PFSK-1 (cell line): ENCODE results near the gene DENND4B.
A peak's percentile ranks its signal among the peaks of the same experiment; 100 is the strongest.

Experiments used
- FOXP2 ChIP-seq: optimal IDR thresholded peaks from 2 replicates; pipeline ENCODE3; 2011; ENCODE audit warnings: borderline replicate concordance, control low read depth, inconsistent platforms; ENCODE audit not compliant: insufficient read depth; ENCODE audit errors: extremely low read length, extremely low read depth
- POLR2AphosphoS5 ChIP-seq: IDR thresholded peaks from 2 replicates; pipeline ENCODE4 v1.6.1; 2012; ENCODE audit warnings: low read depth, mild to moderate bottlenecking, control low read depth, low read length, moderate library complexity
- SIN3A ChIP-seq: IDR thresholded peaks from 2 replicates; pipeline ENCODE4 v1.6.1; 2012; ENCODE audit warnings: mild to moderate bottlenecking, low read length, moderate library complexity, borderline replicate concordance; ENCODE audit not compliant: insufficient read depth
- TAF1 ChIP-seq: IDR thresholded peaks from 2 replicates; pipeline ENCODE4 v1.6.1; 2012; ENCODE audit warnings: low read length, control low read depth, borderline replicate concordance; ENCODE audit not compliant: insufficient read depth
- TF ChIP-seq, protein P1 (sequence below), 2 experiments: IDR thresholded peaks; 2 replicates each; pipeline versions ENCODE4 v1.6.1 to v1.8.0; 2011 to 2012; ENCODE audit warnings: low read depth in 2 of 2, low read length in 2 of 2, control low read depth in 1 of 2, inconsistent platforms in 1 of 2, mild to moderate bottlenecking in 1 of 2, moderate library complexity in 1 of 2; ENCODE audit not compliant: insufficient read depth in 1 of 2

The DENND4B gene

GRCh38 chr1:153991151-153991630 is 44.7 kb upstream of the DENND4B start:
- TF ChIP-seq POLR2AphosphoS5 (no peak), TAF1 (no peak), SIN3A (no peak), FOXP2 (no peak)
- TF ChIP-seq, protein P1, sequence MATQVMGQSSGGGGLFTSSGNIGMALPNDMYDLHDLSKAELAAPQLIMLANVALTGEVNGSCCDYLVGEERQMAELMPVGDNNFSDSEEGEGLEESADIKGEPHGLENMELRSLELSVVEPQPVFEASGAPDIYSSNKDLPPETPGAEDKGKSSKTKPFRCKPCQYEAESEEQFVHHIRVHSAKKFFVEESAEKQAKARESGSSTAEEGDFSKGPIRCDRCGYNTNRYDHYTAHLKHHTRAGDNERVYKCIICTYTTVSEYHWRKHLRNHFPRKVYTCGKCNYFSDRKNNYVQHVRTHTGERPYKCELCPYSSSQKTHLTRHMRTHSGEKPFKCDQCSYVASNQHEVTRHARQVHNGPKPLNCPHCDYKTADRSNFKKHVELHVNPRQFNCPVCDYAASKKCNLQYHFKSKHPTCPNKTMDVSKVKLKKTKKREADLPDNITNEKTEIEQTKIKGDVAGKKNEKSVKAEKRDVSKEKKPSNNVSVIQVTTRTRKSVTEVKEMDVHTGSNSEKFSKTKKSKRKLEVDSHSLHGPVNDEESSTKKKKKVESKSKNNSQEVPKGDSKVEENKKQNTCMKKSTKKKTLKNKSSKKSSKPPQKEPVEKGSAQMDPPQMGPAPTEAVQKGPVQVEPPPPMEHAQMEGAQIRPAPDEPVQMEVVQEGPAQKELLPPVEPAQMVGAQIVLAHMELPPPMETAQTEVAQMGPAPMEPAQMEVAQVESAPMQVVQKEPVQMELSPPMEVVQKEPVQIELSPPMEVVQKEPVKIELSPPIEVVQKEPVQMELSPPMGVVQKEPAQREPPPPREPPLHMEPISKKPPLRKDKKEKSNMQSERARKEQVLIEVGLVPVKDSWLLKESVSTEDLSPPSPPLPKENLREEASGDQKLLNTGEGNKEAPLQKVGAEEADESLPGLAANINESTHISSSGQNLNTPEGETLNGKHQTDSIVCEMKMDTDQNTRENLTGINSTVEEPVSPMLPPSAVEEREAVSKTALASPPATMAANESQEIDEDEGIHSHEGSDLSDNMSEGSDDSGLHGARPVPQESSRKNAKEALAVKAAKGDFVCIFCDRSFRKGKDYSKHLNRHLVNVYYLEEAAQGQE (IDR thresholded peaks at IDR 0.05; ENCODE audit: insufficient read depth in 1 of 2, low read depth in 2 of 2, low read length in 2 of 2), result no peak

- TF ChIP-seq POLR2AphosphoS5 (peak; percentile 100), TAF1 (peak; percentile 98), SIN3A (no peak)
- TF ChIP-seq, protein P1 (IDR thresholded peaks at IDR 0.05; ENCODE audit: insufficient read depth in 1 of 2, low read depth in 2 of 2, low read length in 2 of 2), result no peak; a peak in 1 of 4 replicates
Measured at GRCh38 chr1:153990468-153991150, 44.1 kb upstream of the DENND4B start, which contains the start of gene RPS27. TSS of gene RPS27 (plus strand) at chr1:153990762. CDS start at chr1:153990797, 35 bp downstream.

- TF ChIP-seq TAF1 (no peak), POLR2AphosphoS5 (no peak), FOXP2 (no peak), SIN3A (no peak)
- TF ChIP-seq, protein P1 (IDR thresholded peaks at IDR 0.05; ENCODE audit: insufficient read depth in 1 of 2, low read depth in 2 of 2, low read length in 2 of 2), result no peak
Measured at GRCh38 chr1:153987621-153988020, 41.1 kb upstream of the DENND4B start.

GRCh38 chr1:153985941-153986761 is 39.6 kb upstream of the DENND4B start, which contains the start of gene RAB13:
TSS of gene RAB13 (minus strand) at chr1:153986339. CDS start at chr1:153986236, 103 bp downstream.
- peak; percentile 70 for TF ChIP-seq POLR2AphosphoS5
- TF ChIP-seq, protein P1 (IDR thresholded peaks at IDR 0.05; ENCODE audit: insufficient read depth in 1 of 2, low read depth in 2 of 2, low read length in 2 of 2), result no peak
- TF ChIP-seq FOXP2, result no peak
- TF ChIP-seq SIN3A, result peak; percentile 47; the same call in 1 of the 2 replicates
- peak; percentile 43; the same call in 1 of the 2 replicates for TF ChIP-seq TAF1
